H1 (cell line): ENCODE measurements around the gene IL36B. TPM values are rescaled to one million over a fixed set of nuclear protein-coding genes. Genes with fewer than 3 reads are reported as not detected.

Source experiments
- CTCF ChIA-PET: fragments of 300-600 bp; sonication (Branson Sonifier 250); formaldehyde crosslinking; loops from one replicate; lab custom pipeline; 2021; ENCODE audit not compliant: partially characterized antibody; lab: Charles Lee
- POLR2A ChIA-PET: fragments of 300-600 bp; sonication (Branson Sonifier 250); formaldehyde crosslinking; loops from one replicate; lab custom pipeline; 2021; ENCODE audit warnings: inconsistent platforms; ENCODE audit not compliant: partially characterized antibody; lab: Charles Lee
- DNase-seq, 2 experiments: peaks; one replicate each; pipeline versions ENCODE4 v3.0.0 to v3.0.0-alpha.2; 2010 to 2022; ENCODE audit warnings: low spot score in 2 of 2, low read depth in 1 of 2, mixed read lengths in 1 of 2
- FAIRE-seq: peaks from 2 replicates; lab custom pipeline; 2011; peaks lifted over from hg19 to GRCh38; lab: Jason Lieb, UNC
- H2AFZ ChIP-seq: 2 replicates; pipeline ENCODE4 v1.8.1; 2012; ENCODE audit warnings: low read length, inconsistent platforms
- H2AK5ac ChIP-seq: 2 replicates; pipeline ENCODE4 v1.6.1; 2013; ENCODE audit warnings: low read depth, low read length
- H2BK120ac ChIP-seq: replicated peaks from 2 replicates; pipeline ENCODE3; 2013; ENCODE audit warnings: low read depth, low read length, inconsistent platforms
- H2BK12ac ChIP-seq: 2 replicates; pipeline ENCODE4 v1.6.1; 2013; ENCODE audit warnings: low read depth, low read length
- H2BK15ac ChIP-seq: 2 replicates; pipeline ENCODE4 v1.6.1; 2013; ENCODE audit warnings: low read length
- H2BK20ac ChIP-seq: 2 replicates; pipeline ENCODE4 v1.6.1; 2013; ENCODE audit warnings: low read length
- H2BK5ac ChIP-seq: 2 replicates; pipeline ENCODE4 v1.6.1; 2013; ENCODE audit warnings: low read depth, low read length
- H3K14ac ChIP-seq: 2 replicates; pipeline ENCODE4 v1.6.1; 2013; ENCODE audit warnings: inconsistent platforms; ENCODE audit not compliant: insufficient read length
- H3K18ac ChIP-seq: 2 replicates; pipeline ENCODE4 v1.6.1; 2013; ENCODE audit warnings: low read length; ENCODE audit errors: extremely low read depth
- H3K23ac ChIP-seq: 2 replicates; pipeline ENCODE4 v1.6.1; 2013; ENCODE audit warnings: inconsistent platforms; ENCODE audit not compliant: insufficient read length
- H3K23me2 ChIP-seq: 2 replicates; pipeline ENCODE4 v1.6.1; 2013; ENCODE audit warnings: low read depth, low read length
- H3K27ac ChIP-seq: 2 replicates; pipeline ENCODE4 v1.6.1; 2011; ENCODE audit warnings: low read depth, low read length, inconsistent platforms
- H3K27me3 ChIP-seq, 4 experiments: replicated peaks in 1 of 4; 1 replicate in 1 of 4; 2 replicates in 3 of 4; pipeline versions ENCODE4 v1.6.1 to v1.8.1; 2011 to 2013; ENCODE audit warnings: low read length in 3 of 4, mild to moderate bottlenecking in 3 of 4, inconsistent platforms in 2 of 4, mixed read lengths in 2 of 4, moderate library complexity in 1 of 4; ENCODE audit not compliant: control insufficient read depth in 3 of 4, insufficient read depth in 3 of 4; ENCODE audit errors: extremely low read depth in 1 of 4
- H3K36me3 ChIP-seq, 4 experiments: 2 replicates each; pipeline versions ENCODE4 v1.6.1 to v1.8.1; 2011 to 2013; ENCODE audit warnings: mild to moderate bottlenecking in 4 of 4, low read length in 3 of 4, moderate library complexity in 2 of 4, control low read depth in 1 of 4, inconsistent platforms in 1 of 4; ENCODE audit not compliant: insufficient read depth in 4 of 4, control insufficient read depth in 2 of 4
- H3K4ac ChIP-seq: replicated peaks from 2 replicates; pipeline ENCODE3; 2013; ENCODE audit warnings: low read length, low read depth, mixed read lengths, inconsistent platforms; ENCODE audit not compliant: insufficient read length
- H3K4me1 ChIP-seq, 4 experiments: replicated peaks in 1 of 4; 1 replicate in 1 of 4; 2 replicates in 3 of 4; pipeline versions ENCODE4 v1.6.1 to v1.8.1; 2011 to 2013; ENCODE audit warnings: low read length in 3 of 4, inconsistent platforms in 2 of 4, mixed read lengths in 1 of 4; ENCODE audit not compliant: insufficient read depth in 4 of 4, control insufficient read depth in 3 of 4
- H3K4me2 ChIP-seq, 2 experiments: 2 replicates each; pipeline versions ENCODE4 v1.6.1 to v1.8.1; 2011 to 2013; ENCODE audit warnings: low read depth in 2 of 2, low read length in 2 of 2, control low read depth in 1 of 2, inconsistent platforms in 1 of 2, mild to moderate bottlenecking in 1 of 2; ENCODE audit not compliant: insufficient read depth in 1 of 2
- H3K4me3 ChIP-seq, 4 experiments: fragments of 200-600, 300-600 bp in 1 of 4; sonication (generic), shearing (Covaris generic), sonication (Bioruptor Twin) in 1 of 4; 2 replicates each; pipeline versions ENCODE4 v1.5.1 to v1.8.1; 2011 to 2016; ENCODE audit warnings: low read length in 4 of 4, low read depth in 3 of 4, control low read depth in 2 of 4, inconsistent platforms in 2 of 4, mild to moderate bottlenecking in 2 of 4, mixed read lengths in 1 of 4, moderate library complexity in 1 of 4; ENCODE audit not compliant: insufficient read depth in 2 of 4; ENCODE audit errors: extremely low read depth in 1 of 4
- H3K56ac ChIP-seq: replicated peaks from 2 replicates; pipeline ENCODE3; 2013; ENCODE audit warnings: low read depth, mild to moderate bottlenecking, mixed read lengths, low read length, inconsistent platforms; ENCODE audit not compliant: insufficient read length
- H3K79me1 ChIP-seq: 2 replicates; pipeline ENCODE4 v1.6.1; 2013; ENCODE audit warnings: low read depth, low read length, control low read depth
- H3K79me2 ChIP-seq, 2 experiments: 2 replicates each; pipeline versions ENCODE4 v1.6.1 to v1.8.1; 2012 to 2013; ENCODE audit warnings: low read length in 2 of 2, mild to moderate bottlenecking in 2 of 2, inconsistent platforms in 1 of 2; ENCODE audit not compliant: insufficient read depth in 2 of 2, control insufficient read depth in 1 of 2
- H3K9ac ChIP-seq, 4 experiments: replicated peaks in 1 of 4; 1 replicate in 1 of 4; 2 replicates in 3 of 4; pipeline versions ENCODE4 v1.6.1 to v1.8.1; 2011 to 2013; ENCODE audit warnings: low read depth in 3 of 4, low read length in 3 of 4, control low read depth in 2 of 4, mild to moderate bottlenecking in 2 of 4, moderate library complexity in 2 of 4, inconsistent platforms in 1 of 4; ENCODE audit errors: extremely low read depth in 1 of 4
- H3K9me3 ChIP-seq, 2 experiments: 2 replicates each; pipeline versions ENCODE4 v1.6.1 to v1.8.1; 2012 to 2013; ENCODE audit warnings: mild to moderate bottlenecking in 2 of 2, moderate library complexity in 2 of 2, control low read depth in 1 of 2, inconsistent platforms in 1 of 2, low read depth in 1 of 2, low read length in 1 of 2, mixed read lengths in 1 of 2; ENCODE audit not compliant: insufficient read depth in 2 of 2
- H4K20me1 ChIP-seq, 2 experiments: replicated peaks in 1 of 2; 2 replicates each; pipeline versions ENCODE3 to v1.8.1; 2011 to 2013; ENCODE audit warnings: inconsistent platforms in 2 of 2, low read length in 2 of 2, mild to moderate bottlenecking in 1 of 2; ENCODE audit not compliant: insufficient read depth in 2 of 2, control insufficient read depth in 1 of 2
- H4K5ac ChIP-seq: 2 replicates; pipeline ENCODE4 v1.6.1; 2013; ENCODE audit warnings: low read length, low read depth, mixed read lengths, inconsistent platforms; ENCODE audit not compliant: insufficient read length
- H4K8ac ChIP-seq: 2 replicates; pipeline ENCODE4 v1.8.0; 2013; ENCODE audit warnings: mild to moderate bottlenecking, moderate library complexity, low read length, inconsistent platforms; ENCODE audit not compliant: insufficient read depth; ENCODE audit errors: extremely low read depth
- H4K91ac ChIP-seq: replicated peaks from 2 replicates; pipeline ENCODE3; 2013; ENCODE audit warnings: low read length, mixed read lengths, inconsistent platforms; ENCODE audit not compliant: insufficient read length
- CTBP2 ChIP-seq: IDR thresholded peaks from 2 replicates; pipeline ENCODE4 v1.7.0; 2011; ENCODE audit warnings: borderline replicate concordance, mild to moderate bottlenecking, moderate library complexity, mixed read lengths, low read length; ENCODE audit not compliant: insufficient read depth, insufficient read length
- GABPA ChIP-seq: IDR thresholded peaks from 2 replicates; pipeline ENCODE4 v1.6.1; 2011; ENCODE audit warnings: mild to moderate bottlenecking, low read length, moderate library complexity, borderline replicate concordance; ENCODE audit not compliant: insufficient read depth
- JUN ChIP-seq: IDR thresholded peaks from 2 replicates; pipeline ENCODE4 v1.6.1; 2011; ENCODE audit warnings: low read depth, mild to moderate bottlenecking, improper control_type of control experiment, low read length
- ZNF274 ChIP-seq: IDR thresholded peaks from 2 replicates; pipeline ENCODE4 v1.7.0; 2012; ENCODE audit warnings: low read length, borderline replicate concordance; ENCODE audit errors: extremely low read depth
- WGBS, 2 experiments: shearing (Covaris generic) in 1 of 2; methylation state at CpG; one replicate each; pipeline versions ENCODE4 v1.1.6 to v1.1.7; 2013 to 2015; ENCODE audit warnings: low lambda C conversion rate in 2 of 2, mixed read lengths in 2 of 2, inconsistent platforms in 1 of 2, low coverage in 1 of 2, missing lambda C conversion rate in 1 of 2; ENCODE audit not compliant: insufficient replicate concordance in 2 of 2, insufficient coverage in 1 of 2, insufficient read length in 1 of 2; ENCODE audit errors: extremely low coverage in 1 of 2, missing lambda C conversion rate in 1 of 2; 5-methylcytosine and 5-hydroxymethylcytosine counted together
- polyA plus RNA-seq, 7 experiments: library from polyadenylated mRNA; depleted of rRNA in 3 of 7; stranded (reverse) in 5 of 7; unstranded in 2 of 7; fragments of >200 nt in 5 of 7; fragments of 200-250 nt in 2 of 7; gene quantifications; 1 replicate in 5 of 7; 2 replicates in 1 of 7; 4 replicates in 1 of 7; pipeline versions ENCODE4 v1.2.1 to v1.2.3, GENCODE V29; 2011 to 2013; ENCODE audit warnings: missing spikeins in 2 of 7, mixed read lengths in 2 of 7
- total RNA-seq: library from RNA; stranded (reverse); fragmentation: NEBNext Ultra II Directional; extraction: Animal tissue kit (Norgen Biotek cat#: 25700); gene quantifications from 2 replicates; pipeline ENCODE4 v1.2.1, GENCODE V29; 2021

Gene IL36B
- total and polyA plus RNA-seq, 2 of the 8 experiments (the other 6 are each of a cell fraction or from before 2014, with no cell fraction given), result not detected

DNA sequence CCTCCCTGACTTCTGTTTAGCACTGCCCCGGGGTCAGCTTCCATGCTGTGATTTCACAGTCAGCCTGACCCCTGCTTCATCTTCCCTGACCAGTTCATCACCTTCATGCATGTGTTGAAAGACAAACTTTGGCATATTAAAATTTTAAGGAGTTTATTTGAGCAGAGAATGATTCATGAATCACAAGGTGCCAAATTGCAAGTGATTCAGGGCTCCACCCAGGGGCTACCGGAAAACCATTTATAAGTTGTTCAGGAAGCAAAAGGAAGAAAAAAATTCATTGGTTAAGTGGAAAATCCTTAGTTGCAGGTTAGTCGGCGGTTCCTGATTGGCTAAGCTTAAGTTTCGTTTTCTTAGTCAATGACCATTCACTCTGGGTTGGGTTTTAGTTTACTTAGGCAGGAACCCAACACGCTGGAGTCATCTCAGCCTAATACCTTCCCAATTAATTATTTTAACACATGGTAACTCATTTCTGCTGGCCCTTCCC is 25.7 kb upstream of the IL36B start:
- no peak overlapping the region for H3K18ac ChIP-seq
- no peak for DNase-seq
- H3K4me3 ChIP-seq, result no peak overlapping the region
- H3K56ac ChIP-seq, result no peak overlapping the region
- no peak overlapping the region for H4K8ac ChIP-seq
- WGBS, 2 experiments, result 85% methylated on average over 6 of the region's 6 CpGs; no CpG with 5 or more reads in 1 of the 2 experiments
- H2AFZ ChIP-seq, result no peak overlapping the region
- H3K4ac ChIP-seq, result no peak overlapping the region
- H3K27me3 ChIP-seq, result no peaks in the 10 kb centered on the region
- FAIRE-seq, result no peak
- H3K9me3 ChIP-seq, result no peaks in the 10 kb centered on the region
- H4K5ac ChIP-seq, result no peak overlapping the region
- POLR2A ChIA-PET, result no interaction called here
- H3K79me2 ChIP-seq, result no peaks in the 10 kb centered on the region
- H3K4me1 ChIP-seq, result peaks cover 0 to 2% (median 0%) of the 10 kb centered on the region in 4 experiments; a peak in 1 of 7 replicates
- H3K23me2 ChIP-seq, result no peaks in the 10 kb centered on the region
- no peak overlapping the region for H3K27ac ChIP-seq
- H2BK12ac ChIP-seq, result no peak overlapping the region
- no peak overlapping the region for H3K14ac ChIP-seq
- no peaks in the 10 kb centered on the region for H3K79me1 ChIP-seq
- CTCF ChIA-PET, result interaction anchor here (0.7 to 11.0 kb wide), 10 partner anchors 9 to 312 kb away, joined by 3 to 159 read pairs (median 6); no protein-coding TSS in a partner anchor
- no peak overlapping the region for H2BK20ac ChIP-seq
- H2BK120ac ChIP-seq, result no peak overlapping the region
- H3K23ac ChIP-seq, result no peak overlapping the region
- no peak overlapping the region for H2BK15ac ChIP-seq
- no peak overlapping the region for H4K91ac ChIP-seq
- no peaks in the 10 kb centered on the region for H3K36me3 ChIP-seq
- no peaks in the 10 kb centered on the region for H4K20me1 ChIP-seq
- H3K4me2 ChIP-seq, result no peak overlapping the region
- H3K9ac ChIP-seq, result no peak overlapping the region
- no peak overlapping the region for H2BK5ac ChIP-seq
- H2AK5ac ChIP-seq, result no peak overlapping the region
- TF ChIP-seq JUN (no peak), GABPA (no peak), CTBP2 (no peak), ZNF274 (no peak)
